HepG2 (cell line): ENCODE data around the gene PHKA2. TPM values are rescaled to one million over a fixed set of nuclear protein-coding genes. Genes with fewer than 3 reads are reported as not detected.

Experiments used
- ATAC-seq: fragments of 200-7000 bp; cut with Tn5 transposase; 3 replicates; pipeline ENCODE4 v1.9.1; 2020; ENCODE audit warnings: mild to moderate bottlenecking, moderate library complexity
- BruUV-seq: library from RNA; stranded (reverse); fragments of 400-500 nt; replicated peaks from 2 replicates; lab custom pipeline; 2021; lab: Mats Ljungman, UMichigan
- CTCF ChIA-PET: fragments of 300-600 bp; formaldehyde crosslinking; extraction: SDS; loops from one replicate; lab custom pipeline; 2021; ENCODE audit warnings: low total read pairs, inconsistent platforms, low intra/inter-chr PET ratio; lab: Yijun Ruan, JAX
- POLR2A ChIA-PET: fragments of 350-600 bp; sonication (Branson Sonifier 250); formaldehyde crosslinking; loops from one replicate; lab custom pipeline; 2020; ENCODE audit warnings: antibody characterized with exemption, inconsistent platforms; lab: Yijun Ruan, JAX
- DNase-seq: peaks from one replicate; pipeline ENCODE4 v3.0.0-alpha.2; 2015; ENCODE audit warnings: low spot score
- FAIRE-seq: peaks from 3 replicates; lab custom pipeline; 2011; peaks lifted over from hg19 to GRCh38; lab: Jason Lieb, UNC
- H2AFZ ChIP-seq: one replicate; pipeline ENCODE4 v1.6.1; 2011; ENCODE audit warnings: low read length, inconsistent platforms
- H3K27ac ChIP-seq: fragments of 300-600 bp; 3 replicates; pipeline ENCODE4 v1.8.0; 2011; ENCODE audit warnings: mixed run types, mild to moderate bottlenecking, mixed read lengths, low read length, inconsistent platforms; ENCODE audit not compliant: insufficient read depth; ENCODE audit errors: extremely low read length
- H3K27me3 ChIP-seq, 2 experiments: fragments of 200-600 bp in 1 of 2; 2 replicates in 1 of 2; 3 replicates in 1 of 2; pipeline versions ENCODE4 v1.6.0 to v1.8.0; 2011; ENCODE audit warnings: low read length in 2 of 2, mild to moderate bottlenecking in 2 of 2, moderate library complexity in 2 of 2, inconsistent platforms in 1 of 2; ENCODE audit not compliant: insufficient read depth in 2 of 2, control insufficient read depth in 1 of 2
- H3K36me3 ChIP-seq, 2 experiments: fragments of 200-600 bp in 1 of 2; replicated peaks in 1 of 2; 2 replicates in 1 of 2; 3 replicates in 1 of 2; pipeline versions ENCODE4 v1.5.1 to v1.8.0; 2011; ENCODE audit warnings: low read length in 2 of 2, inconsistent platforms in 1 of 2; ENCODE audit not compliant: insufficient read depth in 2 of 2, control insufficient read depth in 1 of 2
- H3K4me1 ChIP-seq: 2 replicates; pipeline ENCODE4 v1.5.1; 2012; ENCODE audit warnings: low read length, inconsistent platforms; ENCODE audit not compliant: insufficient read depth
- H3K4me2 ChIP-seq: 2 replicates; pipeline ENCODE4 v1.6.0; 2011; ENCODE audit warnings: low read depth, low read length, inconsistent platforms
- H3K4me3 ChIP-seq, 3 experiments: fragments of 200-600 bp in 1 of 3; sonication (generic), shearing (Covaris generic) in 1 of 3; replicated peaks in 1 of 3; 2 replicates each; pipeline ENCODE4 v1.5.1; 2011 to 2016; ENCODE audit warnings: low read length in 3 of 3, inconsistent platforms in 2 of 3, low read depth in 2 of 3, mild to moderate bottlenecking in 2 of 3, control low read depth in 1 of 3, mixed read lengths in 1 of 3; ENCODE audit not compliant: insufficient read depth in 1 of 3
- H3K79me2 ChIP-seq: one replicate; pipeline ENCODE4 v1.6.1; 2011; ENCODE audit warnings: low read length, inconsistent platforms; ENCODE audit not compliant: insufficient read depth
- H3K9ac ChIP-seq: 2 replicates; pipeline ENCODE4 v1.6.0; 2011; ENCODE audit warnings: mild to moderate bottlenecking, low read depth, low read length, inconsistent platforms; ENCODE audit not compliant: insufficient read depth
- H3K9me3 ChIP-seq: 2 replicates; pipeline ENCODE4 v1.5.1; 2012; ENCODE audit warnings: mild to moderate bottlenecking, low read length
- H4K20me1 ChIP-seq: 2 replicates; pipeline ENCODE4 v1.6.0; 2011; ENCODE audit warnings: inconsistent platforms, mild to moderate bottlenecking, low read length, moderate library complexity; ENCODE audit not compliant: insufficient read depth
- BRF2 ChIP-seq: sonication (generic); formaldehyde crosslinking; IDR thresholded peaks from 2 replicates; pipeline ENCODE4 v1.8.1; 2022; ENCODE audit warnings: mild to moderate bottlenecking, missing genetic modification reagents
- KDM4B ChIP-seq: sonication (generic); formaldehyde crosslinking; IDR thresholded peaks from 2 replicates; pipeline ENCODE4 v1.4.0; 2020; ENCODE audit warnings: missing genetic modification reagents
- ZEB1 ChIP-seq: IDR thresholded peaks from 2 replicates; pipeline ENCODE4 v1.6.1; 2012; ENCODE audit warnings: mild to moderate bottlenecking, low read depth, inconsistent platforms; ENCODE audit not compliant: insufficient replicate concordance
- ZMAT3 ChIP-seq: sonication (generic); formaldehyde crosslinking; conservative IDR thresholded peaks from 2 replicates; pipeline ENCODE4 v1.7.0; 2021; ENCODE audit warnings: missing genetic modification reagents
- ZNF329 ChIP-seq: sonication (generic); formaldehyde crosslinking; IDR thresholded peaks from 2 replicates; pipeline ENCODE4 v1.9.0; 2021; ENCODE audit warnings: low read depth, mild to moderate bottlenecking, missing genetic modification reagents
- ZNF776 ChIP-seq: sonication (generic); formaldehyde crosslinking; IDR thresholded peaks from 2 replicates; pipeline ENCODE4 v1.4.0; 2020; ENCODE audit warnings: mild to moderate bottlenecking, missing genetic modification reagents
- WGBS: methylation state at CpG from one replicate; pipeline ENCODE4 v1.1.6; 2017; ENCODE audit warnings: low lambda C conversion rate; 5-methylcytosine and 5-hydroxymethylcytosine counted together
- in situ Hi-C: cut with HindIII; loops from 2 replicates; pipeline ENCODE4 v1.10.0; 2017; ENCODE audit warnings: low pct_unique_long_range_greater_than_20kb; ENCODE audit not compliant: extremely low pct_ligation_motif_present
- intact Hi-C: fragments of 100-400 bp; cut with micrococcal nuclease; formaldehyde crosslinking; loops from one replicate; pipeline ENCODE4 v1.10.0; 2022; ENCODE audit not compliant: unreplicated experiment
- polyA plus RNA-seq, 8 experiments: library from polyadenylated mRNA; depleted of rRNA in 3 of 8; stranded (reverse) in 7 of 8; unstranded in 1 of 8; fragments of >200 nt; fragmentation: Illumina TruSeq in 4 of 8; extraction: Trizol in 4 of 8; gene quantifications; 2 replicates each; pipeline versions ENCODE4 v1.2.1 to v1.2.3, GENCODE V29; 2011 to 2016; ENCODE audit warnings: low read depth in 4 of 8, missing spikeins in 1 of 8, mixed read lengths in 1 of 8; ENCODE audit not compliant: insufficient read depth in 1 of 8
- total RNA-seq, 5 experiments: library from RNA; depleted of rRNA; stranded (reverse); fragments of >200 nt; fragmentation: Illumina TruSeq; extraction: Trizol; gene quantifications; 2 replicates each; pipeline ENCODE4 v1.2.3, GENCODE V29; 2016; ENCODE audit warnings: low read depth in 1 of 5

PHKA2 gene
- total and polyA plus RNA-seq, 2 of the 13 experiments (the other 11 are each of a cell fraction or from before 2014, with no cell fraction given), result 20.5 to 273 TPM

- 33% methylated on average over 3 of the region's 15 CpGs for WGBS
- ChIA-PET POLR2A (no interaction called here), CTCF (no interaction called here)
These were observed 108.5 kb downstream of the PHKA2 start for GRCh38 chrX:18875256-18875878.

GRCh38 chrX:18874560-18875255 lies 109.2 kb downstream of the PHKA2 start:
- no peaks in the 10 kb centered on the region for H3K36me3 ChIP-seq
- in situ Hi-C loops, result loop anchor here (25.0 kb wide), 1 partner anchor 262 kb away; no protein-coding TSS in a partner anchor
- ChIA-PET POLR2A (no interaction called here), CTCF (no interaction called here)
- H3K4me3 ChIP-seq, result no peak overlapping the region
- DNase-seq (no peak), FAIRE-seq (no peak), ATAC-seq (no peak)
- H3K79me2 ChIP-seq, result no peaks in the 10 kb centered on the region
- intact Hi-C loops, result no loop called here
- WGBS, result 74% methylated on average over 8 of the region's 27 CpGs
- H3K9ac ChIP-seq, result no peak overlapping the region
- TF ChIP-seq ZMAT3 (CRISPR knock-in tag), result no peak
- TF ChIP-seq KDM4B, result no peak
- H4K20me1 ChIP-seq, result no peaks in the 10 kb centered on the region
- H3K4me2 ChIP-seq, result no peak overlapping the region
- peaks cover 8% of the 10 kb centered on the region for H3K4me1 ChIP-seq
- no peak overlapping the region for H3K27ac ChIP-seq
- no peaks in the 10 kb centered on the region for H3K9me3 ChIP-seq
- no peaks in the 10 kb centered on the region for H3K27me3 ChIP-seq
- no peak overlapping the region for H2AFZ ChIP-seq
- BruUV-seq, result no TSS peak

More at GRCh38 chrX:18875256-18875878, 108.5 kb downstream of the PHKA2 start:
- Histone ChIP-seq H4K20me1 (no peaks in the 10 kb centered on the region), H3K79me2 (no peaks in the 10 kb centered on the region), H3K4me1 (peaks cover 8% of the 10 kb centered on the region), H3K9ac (no peak overlapping the region), H3K27me3 (no peaks in the 10 kb centered on the region), H3K9me3 (no peaks in the 10 kb centered on the region), H3K4me2 (no peak overlapping the region), H2AFZ (no peak overlapping the region), H3K27ac (no peak overlapping the region), H3K4me3 (no peak overlapping the region), H3K36me3 (no peaks in the 10 kb centered on the region)
- DNase-seq (no peak), ATAC-seq (no peak), FAIRE-seq (no peak)
- in situ Hi-C loops, result loop anchor here (25.0 kb wide), 1 partner anchor 263 kb away; no protein-coding TSS in a partner anchor
- TF ChIP-seq ZNF329 (no peak), BRF2 (no peak), ZEB1 (no peak), ZNF776 (CRISPR knock-in tag) (no peak)
- no TSS peak for BruUV-seq
- intact Hi-C loops, result no loop called here
